Stimulated activated CD4-positive, alpha-beta T cell treated with anti-CD3 and anti-CD28 coated beads, Interleukin-1b, Interleukin-23, amount 100 ng/mL, for 4 hours (primary cell): ENCODE results near the gene WDR37.
"Not testable (repeated sequence)": the region's sequence is repeated elsewhere in the genome, so short reads cannot be mapped to it uniquely, and the experiment has no call there.

Experiments used
- DNase-seq, 2 donors: peaks; one replicate each; pipeline ENCODE4 v3.0.0-alpha.2; 2020; ENCODE audit warnings: low read depth in 2 of 2

WDR37 gene

DNA sequence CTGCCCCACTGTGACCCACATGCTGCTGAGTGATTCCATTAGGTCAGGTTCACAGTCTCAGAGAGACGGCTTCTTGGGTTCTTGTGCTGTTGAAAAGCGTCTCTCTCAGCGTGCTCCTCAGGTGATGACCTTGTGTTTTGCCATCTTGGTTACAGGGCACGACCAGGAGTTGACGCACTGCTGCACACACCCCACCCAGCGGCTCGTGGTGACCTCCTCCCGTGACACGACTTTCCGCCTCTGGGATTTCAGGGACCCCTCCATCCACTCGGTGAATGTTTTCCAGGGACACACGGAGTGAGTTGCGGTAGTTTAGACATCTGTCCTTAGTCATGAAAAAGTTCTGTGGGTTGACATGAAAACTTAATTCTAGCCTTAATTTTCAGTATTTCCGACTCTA, 48.8 kb downstream of the WDR37 start:
- DNase-seq = no peak

DNA sequence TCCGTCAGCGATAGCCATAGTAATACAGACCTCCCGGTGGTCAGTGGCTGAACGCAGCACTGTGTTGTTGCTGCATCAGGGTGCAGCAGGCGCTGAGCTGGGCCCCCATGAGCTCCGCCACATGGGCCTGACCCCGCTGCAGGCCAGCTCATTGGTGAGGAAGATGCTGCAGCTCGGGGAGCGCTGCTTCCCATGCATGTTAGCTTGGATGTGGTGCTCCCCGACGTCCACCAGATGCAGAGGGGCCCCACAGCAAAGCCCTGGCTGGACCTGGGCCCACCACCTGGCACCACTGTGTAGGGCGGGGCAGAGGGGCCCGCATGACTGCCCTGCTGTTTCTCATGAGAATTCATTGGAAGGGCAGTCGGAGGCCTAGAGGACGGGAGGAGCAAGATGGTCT, 50.8 kb downstream of the WDR37 start:
- no peak for DNase-seq

DNA sequence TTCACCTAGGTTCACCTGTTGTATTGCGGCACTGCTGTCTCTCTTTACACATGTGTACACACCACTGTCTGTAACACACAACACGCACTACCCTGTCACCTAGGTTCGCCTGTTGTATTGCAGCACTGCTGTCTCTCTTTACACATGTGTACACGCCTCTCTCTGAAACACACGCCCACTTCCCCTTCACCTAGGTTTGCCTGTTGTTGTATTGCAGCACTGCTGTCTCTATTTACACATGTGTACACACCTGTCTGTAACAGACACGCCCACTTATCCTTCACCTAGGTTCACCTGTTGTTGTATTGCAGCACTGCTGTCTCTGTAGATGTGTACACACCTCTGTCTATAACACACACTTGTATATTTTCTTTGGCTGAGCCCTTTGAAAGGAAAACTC, 51.5 kb downstream of the WDR37 start:
- no peak for DNase-seq

DNA sequence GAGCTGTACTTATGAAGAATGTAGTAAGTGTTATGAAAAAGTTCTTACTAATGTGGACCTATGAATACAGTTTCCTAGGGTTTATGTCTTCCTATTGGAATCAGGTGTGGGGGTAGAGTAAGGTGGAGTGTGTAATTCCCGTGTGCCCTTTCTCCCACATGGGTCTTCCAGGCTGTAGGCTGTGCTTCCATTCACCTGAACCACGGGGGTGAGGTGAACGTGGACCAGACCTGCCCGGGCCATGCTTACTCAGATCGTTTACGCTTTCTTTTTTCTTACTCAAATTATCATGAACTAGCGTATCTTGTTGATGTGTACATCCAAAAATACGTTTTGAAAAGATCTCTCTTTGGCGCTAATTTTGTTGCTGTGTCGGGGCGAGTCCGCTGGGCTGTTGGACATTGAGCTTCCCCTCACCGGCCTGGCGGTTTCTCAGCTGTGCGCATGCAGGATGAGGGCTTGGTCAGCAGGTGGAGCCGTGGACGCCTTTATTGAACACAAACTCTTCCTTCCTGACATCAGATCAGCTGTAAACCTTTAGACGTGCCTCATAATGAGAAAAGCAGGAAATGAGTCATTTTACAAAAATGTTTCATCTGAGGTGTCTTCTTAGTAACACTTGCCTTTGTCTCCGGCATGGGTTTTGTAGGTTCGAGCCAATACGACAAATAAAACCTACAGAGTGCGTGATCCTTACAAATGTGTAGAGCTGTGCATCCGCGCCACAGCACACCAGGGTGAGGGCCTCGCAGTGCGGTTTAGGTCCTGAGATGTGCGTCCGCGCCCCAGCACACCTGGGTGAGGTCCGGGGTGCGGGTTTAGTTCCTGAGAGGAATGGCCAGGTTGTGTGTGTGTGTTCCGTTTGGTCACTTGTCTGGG, 53.8 kb downstream of the WDR37 start:
- peak; percentile 63 to 64 for DNase-seq

DNA sequence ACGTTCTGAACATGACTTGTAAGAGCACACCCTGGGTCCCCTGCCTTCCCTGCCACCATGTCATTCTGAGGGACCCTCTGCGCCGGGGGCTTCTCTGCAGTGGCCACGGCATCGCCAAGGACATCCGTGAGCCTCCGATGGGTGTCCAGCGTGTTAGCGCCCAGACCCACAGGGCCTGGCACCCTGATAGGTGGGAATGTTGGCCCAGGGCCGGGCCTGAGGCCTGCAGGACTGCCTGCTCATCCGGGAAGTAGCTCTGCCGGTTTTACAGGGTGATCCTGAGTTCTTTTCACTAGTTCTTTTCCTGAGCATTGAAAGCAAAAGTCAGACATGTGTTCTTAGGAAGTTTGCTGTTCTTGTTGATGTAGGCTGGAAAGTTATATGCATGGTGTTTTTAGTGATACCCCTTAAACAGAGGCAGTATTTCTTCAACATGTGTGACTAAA, 54.5 kb downstream of the WDR37 start:
- no peak for DNase-seq

DNA sequence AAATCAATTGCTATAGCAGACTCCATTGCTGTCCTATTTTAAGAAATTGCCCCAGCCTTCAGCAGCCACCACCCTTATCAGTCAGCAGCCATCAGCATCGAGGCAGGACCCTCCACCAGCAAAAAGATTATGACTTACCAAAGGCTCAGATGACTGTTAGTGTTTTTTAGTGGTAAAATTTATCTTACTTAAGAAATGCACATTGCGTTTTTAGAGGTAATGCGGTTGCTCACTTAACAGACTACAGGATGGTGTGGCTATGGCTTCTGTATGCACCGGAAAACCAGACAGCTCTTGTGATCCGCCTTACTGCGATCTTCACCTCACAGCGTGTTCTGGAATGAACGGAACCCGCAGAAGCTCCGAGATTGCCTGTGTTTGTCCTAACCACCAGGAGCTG, 58.1 kb downstream of the WDR37 start:
- DNase-seq = no peak

DNA sequence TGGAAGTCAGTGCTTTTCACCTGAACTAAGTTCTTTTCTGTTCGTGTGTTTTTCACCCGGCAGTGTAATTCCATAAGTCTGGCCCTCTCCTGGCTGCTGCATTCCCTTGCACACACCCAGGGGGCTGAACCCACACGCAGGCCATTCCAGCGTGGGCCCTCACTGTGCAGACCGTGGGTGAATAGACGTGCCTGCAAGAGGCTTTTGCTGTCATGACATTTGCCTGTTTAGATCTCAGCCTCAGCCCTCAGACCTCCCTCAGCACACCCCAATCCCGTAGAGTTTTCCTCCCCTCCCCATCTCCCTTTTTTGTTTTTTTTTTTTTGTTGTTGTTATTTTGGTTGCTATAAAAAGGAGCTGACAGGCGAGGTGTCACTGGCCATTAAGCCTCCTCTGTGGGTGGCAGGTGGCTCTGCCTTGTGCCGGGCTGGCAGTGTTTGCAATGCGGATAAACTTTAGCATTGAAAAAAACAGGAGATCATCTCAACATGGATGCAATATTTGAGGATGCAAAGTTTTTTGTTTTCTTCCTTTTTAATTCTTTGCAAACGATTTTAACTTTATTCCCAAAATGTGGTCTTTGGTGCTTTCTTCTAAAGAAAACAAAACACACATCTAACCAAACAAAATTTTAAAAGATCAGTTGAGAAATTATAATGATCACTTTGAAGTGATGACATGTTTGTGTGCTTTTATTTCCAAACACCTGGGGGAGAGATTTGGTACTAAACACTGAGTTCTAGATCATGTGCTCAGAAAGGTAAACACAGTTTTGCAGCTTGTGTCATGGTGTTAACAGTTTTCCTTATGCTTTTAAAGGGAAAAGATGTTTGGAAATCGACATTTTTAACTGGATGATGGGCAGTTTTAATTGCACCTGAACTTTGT, 58.8 kb downstream of the WDR37 start:
- DNase-seq = no peak

DNA sequence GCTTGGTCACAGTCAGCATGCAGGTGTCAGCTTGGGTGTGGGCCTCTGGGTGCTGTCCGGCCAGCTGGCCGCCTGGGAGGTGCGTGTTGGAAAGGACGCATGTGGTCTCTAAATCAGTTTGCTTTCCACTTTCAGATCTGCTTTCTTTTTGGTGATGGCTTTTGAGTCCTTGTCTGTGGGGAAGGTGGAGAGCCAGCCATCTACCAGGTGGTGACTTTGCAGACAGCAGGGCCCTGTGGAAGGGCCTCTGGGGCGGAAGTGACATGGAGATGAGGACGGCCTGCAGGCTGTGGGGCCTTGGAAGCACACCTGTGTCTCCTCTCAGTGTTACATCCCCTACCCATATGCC, 59.4 kb downstream of the WDR37 start:
- DNase-seq = no peak

DNA sequence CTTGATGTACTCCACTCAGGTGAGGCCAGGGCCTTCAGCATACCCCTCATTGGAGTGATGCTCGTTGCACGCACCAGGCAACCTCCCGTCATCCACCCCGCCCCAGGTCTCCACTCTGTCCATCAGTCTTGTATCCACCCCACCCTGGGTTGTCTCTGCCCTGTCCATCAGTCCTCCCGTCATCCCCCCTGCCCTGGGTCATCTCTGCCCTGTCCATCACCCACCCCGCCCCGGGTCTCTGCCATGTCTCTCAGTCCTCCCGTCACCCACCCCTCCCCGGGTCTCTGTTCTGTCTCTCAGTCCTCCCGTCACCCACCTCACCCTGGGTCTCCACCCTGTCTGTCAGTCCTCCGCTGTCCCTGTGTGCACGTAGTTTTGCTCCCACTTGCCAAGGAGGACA, 59.9 kb downstream of the WDR37 start:
- DNase-seq = no peak

DNA sequence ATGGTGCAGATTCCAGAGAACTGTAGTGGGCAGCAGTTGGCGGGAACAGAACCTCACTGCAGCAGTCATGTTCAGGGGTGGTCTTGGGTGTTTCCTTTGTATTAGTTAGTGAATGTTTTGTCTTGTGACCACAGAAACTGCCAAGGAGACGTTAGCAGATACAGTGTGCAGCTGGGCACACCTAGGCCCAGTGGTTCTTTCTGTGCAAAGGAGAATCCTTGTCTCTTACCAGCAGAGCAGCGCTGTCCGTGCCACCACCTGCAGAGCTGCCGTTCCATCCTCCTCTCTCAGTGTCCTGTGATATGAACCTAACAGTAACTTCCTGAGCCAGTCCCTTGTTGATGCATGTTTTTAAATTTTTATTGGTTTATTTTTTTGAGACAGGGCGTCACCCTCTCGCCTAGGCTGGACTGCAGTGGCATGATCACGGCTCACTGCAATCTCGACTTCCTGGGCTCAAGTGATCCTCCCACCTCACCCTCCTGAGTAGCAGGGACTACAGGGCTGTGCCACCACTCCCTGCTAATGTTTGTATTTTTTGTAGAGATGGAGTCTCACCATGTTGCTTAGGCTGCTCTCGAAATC, 60.6 kb downstream of the WDR37 start:
- DNase-seq = no peak

DNA sequence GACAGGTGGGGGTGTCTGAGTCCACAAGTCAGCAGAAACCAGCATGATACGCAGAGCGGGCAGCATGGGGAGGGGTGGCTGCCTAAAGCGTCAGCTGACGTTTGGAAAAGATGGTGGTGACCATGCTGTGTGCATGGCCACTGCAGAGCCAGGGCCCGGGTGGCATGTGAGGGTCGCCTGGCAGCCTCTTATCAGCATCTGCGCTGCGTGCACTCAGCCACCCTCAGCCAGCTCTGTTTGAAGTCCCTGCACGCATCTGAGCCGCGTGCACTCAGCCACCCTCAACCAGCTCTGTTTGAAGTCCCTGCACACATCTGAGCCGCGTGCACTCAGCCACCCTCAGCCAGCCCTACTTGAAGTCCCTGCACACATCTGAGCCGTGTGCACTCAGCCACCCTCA, 61.5 kb downstream of the WDR37 start:
- DNase-seq = no peak

DNA sequence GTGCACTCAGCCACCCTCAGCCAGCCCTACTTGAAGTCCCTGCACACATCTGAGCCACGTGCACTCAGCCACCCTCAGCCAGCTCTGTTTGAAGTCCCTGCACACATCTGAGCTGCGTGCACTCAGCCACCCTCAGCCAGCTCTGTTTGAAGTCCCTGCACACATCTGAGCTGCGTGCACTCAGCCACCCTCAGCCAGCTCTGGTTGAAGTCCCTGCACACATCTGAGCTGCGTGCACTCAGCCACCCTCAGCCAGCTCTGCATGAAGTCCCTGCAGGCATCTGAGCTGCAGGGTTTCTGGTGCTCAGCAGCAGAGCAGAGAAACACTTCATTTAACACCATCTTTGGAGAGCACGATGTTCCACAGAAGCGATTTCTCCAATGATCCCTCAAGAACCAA, 62.1 kb downstream of the WDR37 start:
- not testable (repeated sequence) for DNase-seq

DNA sequence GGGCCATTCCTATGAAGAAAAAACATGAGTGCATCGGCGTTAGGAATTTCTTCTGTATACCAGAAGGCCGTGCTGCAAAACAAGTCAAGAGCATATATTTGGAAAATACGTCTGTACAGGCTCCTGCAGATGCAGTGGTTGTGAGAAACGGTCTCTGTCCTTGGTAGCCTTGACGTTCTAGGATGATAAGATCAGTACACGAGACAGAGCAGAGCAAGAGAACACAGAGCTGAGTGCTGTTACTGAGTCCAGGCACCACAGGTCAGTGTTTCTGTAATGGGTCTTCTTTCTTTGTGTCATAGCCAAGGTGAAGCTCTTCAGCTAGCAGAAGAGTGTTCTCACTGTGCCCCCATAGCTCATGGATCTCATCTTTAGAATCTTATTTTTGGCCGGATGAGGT, 62.8 kb downstream of the WDR37 start:
- DNase-seq = no peak

DNA sequence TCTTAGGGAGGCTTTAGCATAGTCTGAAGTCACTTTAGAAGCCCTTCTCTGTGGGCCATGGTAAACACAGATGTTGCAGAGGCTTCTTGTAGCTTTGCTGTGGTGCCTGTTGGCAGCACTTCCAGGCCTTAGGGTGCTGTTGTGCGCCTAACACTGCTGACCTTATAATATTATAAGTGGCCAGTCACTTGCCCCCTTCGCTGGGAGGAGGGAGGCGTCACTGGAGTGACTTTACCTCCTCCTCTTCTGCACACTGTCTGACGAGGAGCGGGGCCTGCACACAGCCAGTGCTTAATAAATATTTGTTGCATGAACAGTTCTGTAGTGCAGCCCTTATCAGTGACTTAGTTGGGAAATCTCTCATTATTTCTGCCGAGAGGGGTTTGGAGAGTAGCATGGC, 63.3 kb downstream of the WDR37 start:
- no peak for DNase-seq

DNA sequence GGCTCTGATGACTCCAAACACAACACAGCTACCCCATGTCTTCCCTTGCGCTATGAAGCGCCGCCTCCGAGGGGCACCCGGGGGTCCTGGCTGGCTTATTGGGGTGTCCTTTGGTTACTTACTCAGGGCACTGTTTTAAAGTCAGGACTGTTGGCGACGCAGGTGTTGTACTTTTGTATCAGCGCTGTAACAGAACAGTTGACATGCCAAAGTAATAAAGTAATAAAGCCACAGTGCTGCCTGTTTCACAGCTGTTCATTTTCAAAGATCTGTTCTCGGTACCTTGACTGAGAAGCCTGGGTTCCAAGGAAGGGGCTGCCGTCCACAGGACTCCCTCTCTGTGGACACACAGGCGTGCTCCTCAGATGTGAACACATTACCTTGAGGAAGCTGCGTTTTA, 64.1 kb downstream of the WDR37 start:
- no peak for DNase-seq

DNA sequence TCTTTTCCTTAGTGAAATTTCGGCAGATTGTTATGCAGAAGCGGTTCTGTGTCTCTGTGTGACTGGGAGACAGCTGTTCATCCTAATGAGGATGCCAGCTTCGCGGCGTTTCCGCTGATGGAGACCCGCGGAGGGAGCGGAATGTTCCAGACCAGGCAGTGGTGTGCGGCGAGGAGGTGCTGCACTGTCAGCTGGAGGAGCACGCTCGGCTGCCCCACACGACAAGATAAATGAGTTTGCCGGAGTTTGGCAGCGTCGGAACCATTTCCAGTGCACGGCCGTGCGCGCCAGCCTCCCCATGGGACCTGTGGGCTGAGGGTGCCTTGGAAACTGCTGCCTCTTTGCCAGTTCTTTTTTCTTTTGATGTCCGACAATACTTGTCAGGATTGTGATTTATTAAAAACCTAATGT, 64.6 kb downstream of the WDR37 start:
- DNase-seq = no peak

DNA sequence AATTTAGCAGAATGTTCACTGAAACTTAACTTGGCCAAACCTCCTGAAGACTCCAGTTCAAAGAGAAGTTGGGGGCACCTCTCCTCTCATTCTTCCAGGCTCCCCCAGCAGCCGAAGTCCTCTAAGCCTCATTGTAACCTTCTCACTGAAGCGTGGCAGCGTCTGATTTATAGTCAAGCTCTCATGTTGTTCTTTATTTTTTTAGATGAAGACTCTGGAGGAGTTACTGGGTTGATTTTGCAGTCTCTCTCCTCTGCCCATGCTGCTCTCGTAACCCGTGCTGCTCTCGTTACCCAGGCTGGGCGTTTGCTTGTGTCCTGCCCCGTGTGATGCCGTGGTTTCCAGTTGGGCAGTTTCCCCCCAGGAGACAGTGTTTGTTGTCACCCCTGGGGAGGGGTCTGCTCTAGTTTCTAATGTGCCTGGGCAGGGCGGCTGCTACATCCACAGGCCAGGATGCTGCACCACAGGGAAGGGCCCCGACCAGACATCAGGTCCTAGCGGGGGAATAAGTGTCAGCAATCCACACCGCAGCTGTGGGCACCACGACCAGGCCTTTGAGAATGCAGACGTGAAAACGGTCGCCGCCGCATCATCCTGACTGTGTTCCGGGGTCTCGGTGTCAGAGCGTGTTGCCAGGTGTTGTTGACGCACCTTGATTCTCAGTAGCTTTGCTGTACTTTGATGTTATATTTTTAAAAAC, 65.2 kb downstream of the WDR37 start:
- DNase-seq = no peak

DNA sequence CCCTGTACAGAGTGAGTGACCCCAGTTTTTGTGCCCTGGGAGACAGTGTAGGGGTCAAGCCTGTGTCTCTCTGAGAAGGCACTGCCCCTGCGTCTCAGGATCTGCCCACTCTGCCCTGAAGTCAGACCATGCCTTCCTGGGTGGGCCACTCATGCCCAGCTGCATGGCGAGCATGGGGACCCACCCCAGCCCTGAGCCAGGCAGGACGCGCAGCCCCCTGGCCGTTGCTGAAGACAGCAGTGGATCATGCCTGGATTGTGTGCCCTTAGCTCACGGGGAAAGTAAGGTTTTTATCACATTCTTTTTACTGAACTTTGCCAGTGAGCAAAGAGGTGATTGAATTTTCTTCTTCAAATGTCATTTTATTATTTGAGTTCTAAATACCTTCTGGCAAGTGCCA, 66.2 kb downstream of the WDR37 start:
- no peak for DNase-seq

DNA sequence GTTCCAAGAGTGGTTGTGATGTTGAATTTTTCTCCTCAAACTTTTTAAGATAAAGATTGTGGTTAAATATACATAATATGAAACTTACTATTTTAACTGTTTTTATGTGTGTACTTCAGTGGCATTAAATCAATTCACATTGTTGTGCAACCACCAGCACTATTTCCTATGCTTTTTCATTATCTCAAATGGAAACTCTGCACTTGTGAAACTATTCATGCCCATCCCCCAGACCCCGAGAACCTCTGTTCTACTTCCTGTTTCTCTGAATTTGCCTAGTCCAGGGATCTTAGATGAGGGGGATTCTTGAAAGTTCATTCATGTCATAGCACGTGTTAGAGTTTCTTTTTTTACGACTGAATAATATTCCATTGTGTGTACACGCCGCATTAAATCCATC, 67.0 kb downstream of the WDR37 start:
- DNase-seq = no peak

DNA sequence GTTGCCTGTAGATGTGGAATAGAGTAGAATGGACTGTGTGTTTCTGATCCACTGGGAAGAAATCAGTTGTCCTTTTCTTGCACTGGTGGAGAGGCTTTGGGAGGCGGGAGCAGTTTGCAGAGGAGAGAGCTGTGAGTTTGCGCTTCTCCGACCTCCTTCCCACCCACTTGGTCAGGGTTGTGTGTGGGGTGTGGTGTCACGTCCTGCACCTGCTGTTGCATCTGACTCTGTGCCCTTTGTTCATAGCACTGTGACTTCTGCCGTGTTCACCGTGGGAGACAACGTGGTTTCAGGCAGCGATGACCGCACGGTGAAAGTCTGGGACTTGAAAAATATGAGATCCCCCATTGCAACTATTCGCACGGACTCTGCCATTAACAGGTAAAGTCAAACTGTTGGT, 67.8 kb downstream of the WDR37 start:
- no peak for DNase-seq

DNA sequence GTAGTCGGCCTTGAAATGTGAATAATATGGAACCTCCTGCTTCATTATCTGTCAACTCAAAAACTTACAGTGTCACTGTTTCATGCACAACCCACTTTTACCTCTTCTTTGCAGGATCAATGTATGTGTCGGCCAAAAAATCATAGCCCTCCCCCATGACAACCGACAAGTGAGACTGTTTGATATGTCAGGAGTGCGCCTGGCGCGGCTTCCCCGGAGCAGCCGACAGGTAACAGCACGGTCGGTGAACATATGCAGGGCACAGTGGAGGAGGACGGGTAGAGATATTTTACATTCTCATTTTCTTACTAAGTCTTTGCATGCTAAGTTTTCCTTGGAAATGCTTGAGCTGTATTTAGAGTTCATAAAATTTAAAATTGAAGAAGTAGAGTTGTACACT, 68.6 kb downstream of the WDR37 start:
- no peak for DNase-seq

DNA sequence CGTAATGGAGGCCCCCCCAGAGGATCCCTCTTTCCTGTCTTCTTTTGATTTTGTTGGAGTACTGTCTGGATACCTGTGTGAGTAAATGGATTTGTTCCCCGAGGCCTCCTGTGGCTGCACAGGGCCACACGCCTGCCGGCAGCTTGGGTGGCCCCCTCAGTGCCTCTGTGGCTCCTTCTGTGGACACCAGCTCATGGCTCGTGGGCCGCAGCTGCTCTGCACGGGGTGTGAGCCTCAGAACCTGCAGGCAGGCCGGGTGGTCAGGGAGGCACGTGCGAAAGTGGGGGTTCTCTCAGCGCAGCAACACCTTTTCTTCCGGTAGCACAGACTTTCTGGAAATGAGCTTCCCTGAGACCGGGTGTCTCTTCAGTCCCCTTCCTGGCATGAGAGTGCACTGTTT, 70.3 kb downstream of the WDR37 start:
- DNase-seq = no peak
